A172 (cell line): ENCODE results near the gene CAMSAP3. TPM values are rescaled to one million over a fixed set of nuclear protein-coding genes. Genes with fewer than 3 reads are reported as not detected.

ENCODE experiments used
- DNase-seq: peaks from one replicate; pipeline ENCODE4 v3.0.0-alpha.2; 2015; ENCODE audit warnings: low spot score
- total RNA-seq: library from RNA; depleted of rRNA; stranded (reverse); fragments of >200 nt; shearing (Covaris generic); gene quantifications from 2 replicates; pipeline ENCODE4 v1.2.3, GENCODE V29; 2014; rRNA removed

CAMSAP3 gene
- total RNA-seq, 1 experiment from 2014 or later, result 2.6 TPM

DNA sequence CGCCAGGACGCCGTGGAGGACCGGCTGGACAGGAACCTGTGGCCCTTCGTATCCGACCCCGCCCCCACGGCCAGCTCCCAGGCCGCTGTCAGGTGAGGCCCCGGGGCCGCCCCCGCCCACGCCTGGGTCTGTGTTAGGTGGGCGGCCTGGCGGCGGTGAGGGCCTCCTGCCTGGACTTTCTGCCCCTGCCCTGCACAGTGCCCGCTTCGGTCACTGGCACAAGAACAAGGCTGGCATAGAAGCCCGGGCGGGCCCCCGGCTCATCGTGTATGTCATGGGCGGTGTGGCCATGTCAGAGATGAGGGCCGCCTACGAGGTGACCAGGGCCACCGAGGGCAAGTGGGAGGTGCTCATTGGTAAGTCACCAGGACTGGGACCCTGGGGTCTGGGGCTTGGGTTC, 51.5 kb downstream of the CAMSAP3 start:
- no peak for DNase-seq

- DNase-seq, result no peak
Observed at GRCh38 chr19:7648265-7649014, 52.8 kb downstream of the CAMSAP3 start.

GRCh38 chr19:7650148-7650547, 54.5 kb downstream of the CAMSAP3 start:
- no peak for DNase-seq

DNA sequence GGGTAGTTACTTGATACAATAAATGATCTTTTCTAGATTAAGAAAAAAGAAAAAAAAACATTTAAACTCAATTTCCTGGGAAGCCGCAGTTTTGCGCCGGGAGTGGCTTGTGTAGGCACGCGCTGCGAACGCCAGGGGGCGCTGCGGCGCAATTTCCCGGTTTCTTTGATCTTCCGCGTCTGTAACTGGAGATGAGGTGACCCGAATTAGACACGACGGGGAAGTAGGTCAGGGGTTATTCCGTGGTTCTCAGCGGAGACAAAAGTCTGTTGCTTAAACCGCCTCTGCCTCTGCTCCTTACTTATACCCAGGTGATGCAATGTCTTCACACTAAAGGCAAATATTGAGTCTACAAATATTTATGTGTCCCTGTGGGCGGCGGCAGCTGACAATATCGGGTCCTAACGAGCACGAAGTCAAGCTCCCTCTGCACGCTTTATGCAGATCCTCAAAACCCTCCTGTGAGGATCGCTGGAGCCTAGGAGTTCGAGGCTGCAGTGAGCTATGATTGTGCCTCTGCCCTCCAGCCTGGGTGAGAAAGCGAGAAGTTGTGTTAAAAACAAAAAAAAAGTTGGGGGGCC, 56.5 kb downstream of the CAMSAP3 start:
- peak; percentile 49 for DNase-seq

GRCh38 chr19:7654401-7654800, 58.7 kb downstream of the CAMSAP3 start:
- DNase-seq, result no peak

DNA sequence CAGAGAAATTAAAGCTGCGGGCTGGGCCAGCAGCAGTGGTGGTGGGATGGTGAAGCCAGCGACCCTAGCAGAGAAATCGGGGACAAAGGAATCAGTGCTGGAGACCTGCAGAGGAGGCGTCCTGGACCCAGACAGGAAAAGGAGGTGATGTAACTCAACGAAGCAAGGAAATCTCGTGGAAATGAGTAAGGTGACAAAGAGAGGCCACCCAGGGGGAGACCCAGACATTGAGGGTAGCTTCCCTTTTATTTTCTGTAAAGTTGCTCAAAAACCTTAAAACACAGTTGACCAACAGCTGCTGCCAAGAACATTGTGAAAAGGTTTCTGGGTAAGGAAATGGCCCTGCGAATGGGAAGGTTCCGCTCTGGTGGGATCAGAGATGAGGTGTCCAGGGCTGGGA, 59.9 kb downstream of the CAMSAP3 start:
- no peak for DNase-seq

- no peak for DNase-seq
Observed at GRCh38 chr19:7657131-7657751, 61.6 kb downstream of the CAMSAP3 start.

DNA sequence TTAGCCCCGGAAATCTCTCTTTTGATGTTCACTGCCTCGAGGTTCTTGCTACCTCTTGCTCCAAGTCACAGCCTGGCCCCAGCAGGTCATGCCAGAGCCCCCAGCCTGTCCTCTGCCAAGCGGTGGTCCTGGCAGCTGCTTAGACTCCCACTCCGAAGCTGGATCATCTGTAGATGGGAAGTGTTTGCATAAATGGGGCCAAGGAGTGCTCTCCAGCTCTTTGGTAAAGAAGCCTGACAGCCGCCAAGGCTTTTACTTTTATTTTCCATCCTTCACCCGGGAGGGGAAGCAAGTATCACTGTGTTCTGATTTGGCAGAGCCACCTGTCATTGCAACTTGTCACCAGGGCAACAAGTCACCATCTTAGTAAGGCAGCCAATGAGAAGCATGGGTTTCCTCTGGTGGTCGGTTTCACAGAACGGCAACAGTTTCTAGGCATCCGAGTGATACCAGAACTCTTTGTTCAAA, 62.6 kb downstream of the CAMSAP3 start:
- peak; percentile 16 for DNase-seq

DNA sequence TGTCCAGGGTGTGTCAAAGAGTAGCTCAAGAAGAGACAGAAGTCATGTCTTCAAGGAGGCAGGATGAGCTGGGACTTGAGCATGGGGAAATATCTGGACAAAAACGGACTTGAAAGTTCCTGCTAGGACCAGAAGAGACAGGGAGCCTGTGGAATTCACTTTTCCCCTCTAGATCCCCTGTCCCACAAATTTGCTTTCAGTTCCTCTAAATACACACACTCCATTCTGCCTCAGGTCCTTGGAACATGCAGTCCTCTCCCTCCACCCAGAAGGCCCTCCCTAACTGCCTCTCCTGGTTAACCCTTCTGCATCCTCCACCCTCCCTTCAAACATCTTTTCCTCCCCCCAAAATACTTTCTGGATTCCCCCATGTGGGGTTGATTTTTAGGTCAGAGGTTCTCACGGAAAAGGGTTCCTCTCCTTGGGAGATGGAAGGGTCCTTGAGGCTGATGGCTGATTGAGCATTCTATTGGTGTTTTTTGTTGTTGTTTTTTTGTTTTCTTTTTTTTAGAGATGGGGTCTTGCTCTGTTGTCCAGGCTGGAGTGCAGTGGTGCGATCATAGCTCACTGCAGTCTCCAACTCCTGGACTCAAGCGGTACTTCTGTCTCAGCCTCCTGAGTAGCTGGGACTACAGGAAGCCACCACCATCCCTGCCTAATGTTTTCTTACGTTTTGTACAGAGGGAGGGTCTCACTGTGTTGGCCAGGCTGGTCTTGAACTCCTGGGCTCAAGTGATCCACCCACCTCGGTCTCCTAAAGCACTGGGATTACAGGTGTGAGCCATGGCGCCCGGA, 66.3 kb downstream of the CAMSAP3 start:
- DNase-seq, result no peak

DNA sequence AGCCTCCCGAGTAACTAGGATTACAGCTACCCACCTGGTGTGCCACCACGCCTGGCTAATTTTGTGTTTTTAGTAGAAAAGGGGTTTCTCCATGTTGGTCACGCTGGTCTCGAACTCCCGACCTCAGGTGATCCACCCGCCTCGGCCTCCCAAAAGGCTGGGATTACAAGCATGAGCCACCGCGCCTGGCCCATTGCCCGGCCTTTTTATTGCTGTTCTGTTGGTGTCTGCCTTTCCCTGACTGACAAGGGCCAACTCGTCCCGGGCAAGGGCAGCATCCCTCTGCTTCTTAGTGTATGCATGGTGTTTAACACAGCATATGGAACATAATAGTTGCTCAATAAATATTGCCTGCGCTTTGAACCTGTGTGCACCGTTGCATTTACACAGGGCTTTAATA, 67.0 kb downstream of the CAMSAP3 start:
- DNase-seq, result no peak

GRCh38 chr19:7663706-7664105, 68.0 kb downstream of the CAMSAP3 start:
- no peak for DNase-seq

- DNase-seq, result no peak
Observed at GRCh38 chr19:7665076-7665475, 69.4 kb downstream of the CAMSAP3 start.

Other genes starting within 250 kb of the CAMSAP3 start
- 29.0 and 35.7 TPM in 2 replicates for gene ARHGEF18, start 246.9 kb upstream of the CAMSAP3 start, total RNA-seq
- gene PEX11G, start 106.8 kb upstream of the CAMSAP3 start, total RNA-seq, result 3.0 and 6.7 TPM in 2 replicates
- 47.8 and 72.7 TPM in 2 replicates for gene ZNF358, start 79.8 kb upstream of the CAMSAP3 start, total RNA-seq
- gene MCOLN1, start 73.2 kb upstream of the CAMSAP3 start, total RNA-seq, result 3.1 and 5.0 TPM in 2 replicates
- gene PNPLA6, start 60.1 kb upstream of the CAMSAP3 start, total RNA-seq, result 105 and 138 TPM in 2 replicates
- gene XAB2, start 33.7 kb downstream of the CAMSAP3 start, total RNA-seq, result 40.0 and 43.2 TPM in 2 replicates
- gene PET100, start 33.9 kb downstream of the CAMSAP3 start, total RNA-seq, result 35.8 and 76.6 TPM in 2 replicates
- not detected in 2 replicates for gene PCP2, start 37.9 kb downstream of the CAMSAP3 start, total RNA-seq
- gene STXBP2, start 41.2 kb downstream of the CAMSAP3 start, total RNA-seq, result 0.12 and 0.84 TPM in 2 replicates
- not detected in 2 replicates for gene RETN, start 73.2 kb downstream of the CAMSAP3 start, total RNA-seq
- gene MCEMP1, start 81.2 kb downstream of the CAMSAP3 start, total RNA-seq, result not detected in 2 replicates
- gene TRAPPC5, start 85.0 kb downstream of the CAMSAP3 start, total RNA-seq, result 118 and 176 TPM in 2 replicates
- not detected in 2 replicates for gene FCER2, start 106.3 kb downstream of the CAMSAP3 start, total RNA-seq
- not detected in 2 replicates for gene CLEC4G, start 136.2 kb downstream of the CAMSAP3 start, total RNA-seq
- not detected in 2 replicates for gene CD209, start 151.7 kb downstream of the CAMSAP3 start, total RNA-seq
- 0.12 TPM in 1 of 2 replicates, not detected in the other for gene CLEC4M, start 167.4 kb downstream of the CAMSAP3 start, total RNA-seq
- gene EVI5L, start 234.4 kb downstream of the CAMSAP3 start, total RNA-seq, result 20.2 and 21.1 TPM in 2 replicates